Retina (tissue), 1 donor: ENCODE results near the gene POLD2.
A peak's percentile ranks its signal among the peaks of the same experiment; 100 is the strongest.

Experiments used
- DNase-seq: peaks from one replicate; pipeline ENCODE4 v3.0.0-alpha.2; 2016

The POLD2 gene

GRCh38 chr7:44100458-44101302 lies 22.7 kb downstream of the POLD2 start:
- no peak for DNase-seq

DNA sequence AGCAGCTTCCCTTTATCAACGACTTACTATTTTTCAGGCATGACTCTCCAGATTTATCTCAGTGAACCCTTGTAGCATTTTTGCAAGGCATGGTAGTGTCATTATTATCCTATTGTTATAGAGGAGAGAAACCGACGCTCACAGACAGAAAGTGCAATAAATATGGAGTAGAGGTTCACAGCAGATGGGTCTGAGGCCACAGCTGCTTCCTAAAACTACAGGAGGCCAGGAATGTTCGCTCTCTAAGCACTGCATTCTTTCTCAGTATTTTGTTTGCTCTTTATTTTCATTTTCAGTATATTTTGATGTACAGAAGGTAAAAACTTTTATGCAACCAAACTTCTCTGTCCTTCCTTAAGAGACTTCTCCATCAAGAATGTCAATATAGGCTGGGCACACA lies 23.7 kb downstream of the POLD2 start:
- no peak for DNase-seq

- no peak for DNase-seq
Observed at GRCh38 chr7:44098092-44099068, 25.0 kb downstream of the POLD2 start.

DNA sequence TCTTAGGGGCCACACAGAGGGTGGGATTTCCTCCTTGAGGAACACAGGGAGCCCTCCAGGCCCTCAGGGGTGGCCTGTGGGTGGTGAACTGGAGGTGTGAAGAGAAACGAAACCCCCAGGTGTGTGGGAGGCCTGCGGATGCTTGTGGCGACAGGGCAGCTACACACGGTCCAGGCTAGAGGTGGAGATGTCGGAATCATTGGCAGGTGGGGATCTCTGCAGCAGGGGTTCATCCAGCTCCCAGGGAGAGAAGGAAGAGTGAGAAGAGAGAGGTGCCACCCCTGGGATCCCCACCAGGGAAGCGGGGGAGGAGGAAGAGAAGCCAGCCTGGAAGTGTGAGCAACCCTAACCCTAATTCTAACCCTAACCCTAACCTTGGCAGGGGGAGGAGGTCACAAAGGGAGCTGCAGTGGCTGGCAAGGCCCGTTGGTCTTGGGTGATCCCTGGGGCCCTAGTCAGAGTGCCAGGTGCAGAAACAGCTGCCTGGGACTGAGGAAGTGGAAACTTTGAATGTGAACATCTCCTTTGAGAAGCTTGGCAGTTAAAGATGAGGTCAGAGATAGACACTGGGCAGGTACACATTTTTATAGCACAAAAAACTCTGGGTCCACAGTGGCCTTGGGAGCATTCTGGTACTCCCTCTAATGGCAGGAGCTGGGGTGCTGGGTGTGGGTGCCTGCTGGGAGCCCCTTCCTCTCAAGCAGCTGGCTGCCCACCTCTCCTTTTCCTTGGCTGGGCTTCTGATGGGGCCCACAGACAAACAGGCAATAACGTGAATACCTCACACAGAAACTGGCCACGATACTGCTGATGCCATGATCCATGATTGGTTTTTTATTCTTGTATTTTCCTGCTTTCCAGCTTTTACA lies 26.1 kb downstream of the POLD2 start:
- DNase-seq = no peak

GRCh38 chr7:44096326-44096881 lies 26.9 kb downstream of the POLD2 start:
- DNase-seq = no peak

DNA sequence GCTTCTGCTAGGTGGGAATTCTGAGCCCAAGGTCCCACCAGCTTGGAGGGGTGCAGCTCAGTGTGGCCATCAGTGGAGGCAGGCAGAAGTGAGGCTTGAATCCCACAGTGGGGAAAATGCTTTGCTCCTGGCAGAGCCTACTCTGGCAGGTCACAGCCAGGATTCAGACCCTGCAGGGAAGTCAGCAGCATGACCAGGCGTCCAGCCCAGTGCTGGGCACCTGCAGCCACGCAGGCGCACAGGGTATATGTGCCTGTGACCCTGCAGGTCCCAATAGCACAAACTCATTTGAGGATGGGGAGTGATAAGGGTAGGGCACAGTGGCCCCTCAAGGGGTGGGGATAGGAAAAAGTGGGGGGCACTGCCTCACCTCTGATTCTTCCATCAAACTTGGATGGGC lies 27.6 kb downstream of the POLD2 start:
- DNase-seq = no peak

DNA sequence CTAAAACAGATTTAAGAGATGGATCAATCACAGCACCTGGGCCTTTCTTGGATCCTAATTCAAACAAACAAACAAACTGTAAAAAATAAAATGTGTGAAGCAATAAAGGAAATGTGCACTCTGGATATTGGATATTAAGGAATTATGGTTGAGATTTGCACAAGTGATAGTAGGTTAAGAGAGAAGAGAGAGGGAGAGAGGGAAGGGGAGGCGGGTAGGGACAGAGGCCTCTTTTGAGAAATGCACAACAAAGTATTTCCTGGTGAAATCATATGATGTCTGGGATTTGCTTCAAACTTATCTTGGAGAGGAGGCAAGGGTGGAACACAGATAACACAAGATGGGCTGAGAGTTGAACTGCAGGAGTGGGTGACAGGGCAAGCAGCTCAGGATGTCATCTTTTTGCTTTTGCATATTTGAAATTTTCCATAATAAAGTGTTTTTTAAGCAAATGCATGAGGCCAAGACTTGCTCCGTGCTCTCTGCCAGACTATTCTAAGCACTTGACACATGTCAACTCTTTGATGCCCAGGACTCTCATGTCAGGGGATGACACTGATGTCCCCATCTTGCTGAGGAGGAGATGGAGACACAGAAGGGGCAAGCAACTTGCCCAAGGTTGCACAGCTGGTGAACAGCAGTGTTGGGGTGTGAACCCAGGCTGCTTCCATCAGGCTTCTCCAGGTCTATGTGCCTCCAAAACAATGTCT lies 28.3 kb downstream of the POLD2 start:
- no peak for DNase-seq

GRCh38 chr7:44094365-44094764 lies 29.0 kb downstream of the POLD2 start:
- DNase-seq = no peak

- no peak for DNase-seq
Observed at GRCh38 chr7:44093102-44093641, 30.2 kb downstream of the POLD2 start.

GRCh38 chr7:44087911-44088838 lies 35.2 kb downstream of the POLD2 start:
- DNase-seq = no peak

GRCh38 chr7:44086627-44087026 lies 36.7 kb downstream of the POLD2 start:
- no peak for DNase-seq

DNA sequence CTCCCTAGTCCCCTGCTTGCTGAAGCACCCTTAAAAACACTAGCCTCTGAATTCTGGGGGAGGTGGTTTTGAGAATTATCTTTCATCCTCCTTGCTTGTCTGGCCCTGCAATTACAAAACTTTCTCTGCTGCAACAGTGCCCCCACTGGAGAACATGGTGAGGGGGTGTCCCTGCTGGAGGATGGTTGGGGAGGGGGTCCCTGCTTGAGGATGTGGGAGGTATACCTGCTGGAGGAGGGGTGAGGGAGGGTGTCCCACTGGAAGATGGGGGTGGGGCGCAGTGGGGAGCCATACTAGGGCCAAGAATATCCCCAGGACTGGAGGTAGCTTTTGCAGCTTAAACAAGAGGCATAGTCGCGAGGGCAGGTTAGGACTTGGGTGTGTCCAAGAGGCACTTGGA lies 37.8 kb downstream of the POLD2 start:
- no peak for DNase-seq

DNA sequence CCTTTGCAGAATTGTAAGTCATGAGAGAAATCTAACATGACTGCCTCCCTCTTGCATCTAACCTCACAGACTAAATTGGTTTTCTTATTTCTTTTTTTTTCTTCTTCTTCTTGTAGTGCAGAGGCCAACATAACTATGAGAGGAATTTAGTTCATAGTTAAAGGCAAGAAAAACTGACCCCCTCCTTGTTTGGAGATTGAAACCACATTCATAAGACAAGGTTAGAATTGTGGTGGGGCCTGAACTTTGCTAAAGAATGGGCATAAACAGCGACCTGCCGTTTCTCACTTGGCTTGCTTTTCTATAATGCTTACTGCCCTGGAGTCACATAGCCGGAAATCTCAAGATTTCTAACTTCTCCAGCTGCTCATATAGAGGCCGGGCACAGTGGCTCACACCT lies 38.6 kb downstream of the POLD2 start:
- no peak for DNase-seq

GRCh38 chr7:44083796-44084195 lies 39.6 kb downstream of the POLD2 start:
- no peak for DNase-seq

GRCh38 chr7:44082541-44083207 lies 40.7 kb downstream of the POLD2 start:
- DNase-seq = peak; percentile 93

DNA sequence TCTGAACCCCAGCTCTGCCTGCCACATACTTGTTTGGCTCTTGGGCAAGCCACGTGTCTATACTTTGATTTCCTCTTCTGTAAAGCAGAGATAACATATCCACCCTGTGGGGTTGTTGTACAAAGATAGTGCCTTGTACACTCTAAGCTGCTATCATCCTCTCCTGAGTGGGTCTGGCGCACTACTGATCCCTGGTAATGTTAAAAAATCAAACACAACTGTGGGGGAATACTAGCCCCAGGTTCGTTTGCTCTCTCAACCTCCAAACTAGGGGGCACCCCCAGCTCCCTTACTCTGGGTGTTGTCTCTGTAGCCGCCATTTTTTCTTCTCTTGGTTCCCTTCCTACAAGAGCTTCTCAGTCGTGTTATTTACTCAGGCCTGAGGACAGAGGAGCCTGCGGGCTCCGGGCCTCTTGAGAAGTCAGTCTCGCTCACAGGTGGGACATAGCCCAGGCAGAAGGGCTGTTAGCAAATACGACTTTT lies 42.0 kb downstream of the POLD2 start:
- no peak for DNase-seq

DNA sequence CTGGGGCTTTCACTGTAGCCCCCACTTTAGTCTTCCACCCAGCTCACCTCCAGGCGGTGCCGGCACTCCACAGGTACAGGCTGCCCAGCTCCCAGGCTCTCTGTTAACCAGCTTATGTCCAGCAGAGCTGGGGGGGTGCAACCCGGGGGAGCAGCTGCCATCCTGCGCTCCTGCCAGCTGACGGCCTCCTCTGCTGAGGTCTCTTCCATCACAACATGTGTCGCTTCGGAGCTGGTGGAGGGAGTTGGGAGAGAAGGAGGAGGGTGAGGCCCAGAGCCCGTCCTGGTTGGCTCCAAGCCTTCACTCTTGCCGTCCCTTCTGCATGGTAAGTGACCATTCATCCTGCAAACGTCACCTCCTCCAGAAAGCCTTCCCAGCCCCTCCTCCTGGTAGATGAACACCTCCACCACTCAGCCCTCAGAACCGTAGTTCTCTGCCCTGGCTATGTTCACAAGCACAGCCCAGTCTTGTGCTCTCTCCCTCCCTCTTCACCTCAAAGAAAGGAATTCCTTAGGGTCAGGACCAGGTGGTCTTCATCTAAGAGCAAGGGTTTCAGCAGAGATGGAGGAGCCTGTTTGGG lies 42.6 kb downstream of the POLD2 start:
- DNase-seq = no peak

DNA sequence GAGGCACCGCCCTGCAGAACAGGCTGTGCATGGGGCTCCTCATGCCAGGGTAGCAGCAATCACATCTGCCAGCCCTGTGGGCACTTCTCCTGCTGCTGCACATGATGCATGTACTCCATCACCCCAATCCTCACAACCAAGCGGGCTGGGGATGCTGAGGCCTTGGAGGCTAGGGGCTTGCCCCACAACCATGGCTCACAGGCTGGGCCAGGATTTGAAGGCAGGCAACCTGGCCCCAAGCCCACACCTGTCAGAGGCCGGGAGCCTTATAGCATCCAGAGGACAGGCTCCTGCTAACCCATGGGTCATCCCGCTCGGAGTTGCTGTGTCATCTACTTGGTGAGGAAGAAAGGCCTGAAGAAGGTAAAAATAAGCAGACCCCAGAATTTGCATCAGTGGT lies 43.2 kb downstream of the POLD2 start:
- DNase-seq = no peak

DNA sequence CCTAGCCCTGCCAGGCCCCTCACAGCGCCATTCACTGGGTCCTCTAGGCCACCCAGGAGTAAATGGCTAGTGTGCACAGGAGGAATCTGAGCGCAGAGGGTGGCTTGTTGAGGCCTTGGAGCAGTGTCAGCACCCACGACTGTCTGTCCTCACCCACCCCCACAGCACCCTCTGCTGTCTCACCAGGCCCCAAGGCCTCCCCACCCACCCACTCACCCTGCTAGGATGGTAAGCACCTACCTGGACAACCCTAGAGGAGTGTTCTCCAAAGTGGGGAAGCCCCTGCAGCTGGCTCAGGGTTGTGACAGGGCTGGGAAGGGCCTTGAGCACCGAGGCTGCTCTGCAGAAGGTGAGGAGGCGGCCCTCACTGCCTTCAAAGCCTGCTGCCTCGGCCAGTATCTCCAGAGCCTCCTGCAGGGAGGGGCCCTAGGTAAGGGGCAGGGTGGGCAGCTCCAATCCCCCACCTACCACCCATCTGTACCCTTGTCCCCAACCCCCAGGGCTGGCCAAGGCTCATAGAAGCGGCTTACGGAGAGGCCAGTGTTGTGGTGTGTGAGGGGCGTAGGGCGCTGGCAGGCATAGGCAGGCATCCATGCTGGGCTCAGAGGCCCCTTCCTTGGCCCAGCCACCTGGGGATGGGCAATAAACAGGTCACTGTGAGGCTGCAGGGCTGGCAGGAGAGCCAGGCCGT lies 43.9 kb downstream of the POLD2 start:
- DNase-seq = no peak
